ENCODE results near the gene SUCO.
"Not testable (repeated sequence)": the region's sequence is repeated elsewhere in the genome, so short reads cannot be mapped to it uniquely, and the experiment has no call there.

DNA sequence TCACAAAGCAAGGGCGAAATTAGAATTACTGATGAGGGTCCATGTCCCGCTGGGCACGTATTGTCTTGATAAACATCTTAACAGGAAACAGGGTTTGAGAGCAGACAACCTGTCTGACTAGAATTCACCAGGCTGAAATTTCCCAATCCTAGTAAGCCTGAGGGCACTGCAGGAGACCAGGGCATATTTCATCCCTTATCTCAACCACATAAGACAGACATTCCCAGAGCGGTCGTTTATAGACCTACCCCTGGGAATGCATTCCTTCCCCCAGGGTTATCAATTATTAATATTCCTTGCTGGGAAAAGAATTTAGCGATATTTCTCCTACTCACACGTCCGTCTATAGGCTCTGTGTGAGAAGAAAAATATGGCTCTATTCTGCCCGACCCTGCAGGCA lies 87.7 kb downstream of the SUCO start:
- not testable (repeated sequence) for TF ChIP-seq POLR2A, CTCF (IDR thresholded peaks at IDR 0.05)
